Measurements from ENCODE around the gene SCN4A.
"Not testable (repeated sequence)": the region's sequence is repeated elsewhere in the genome, so short reads cannot be mapped to it uniquely, and the experiment has no call there.

- not testable (repeated sequence) for TF ChIP-seq CTCF, POLR2AphosphoS5, POLR2A (IDR thresholded peaks at IDR 0.05)
Observed at GRCh38 chr17:63904796-63905195, 67.9 kb downstream of the SCN4A start.

Data from breast epithelium (tissue), 3 donors.